T-helper 22 cell (primary cell): ENCODE results near the gene ARHGAP5.
A peak's percentile ranks its signal among the peaks of the same experiment; 100 is the strongest.

Experiments used
- DNase-seq: peaks from one replicate; pipeline ENCODE4 v3.0.0-alpha.2; 2020; ENCODE audit warnings: low read depth

Gene ARHGAP5

DNA sequence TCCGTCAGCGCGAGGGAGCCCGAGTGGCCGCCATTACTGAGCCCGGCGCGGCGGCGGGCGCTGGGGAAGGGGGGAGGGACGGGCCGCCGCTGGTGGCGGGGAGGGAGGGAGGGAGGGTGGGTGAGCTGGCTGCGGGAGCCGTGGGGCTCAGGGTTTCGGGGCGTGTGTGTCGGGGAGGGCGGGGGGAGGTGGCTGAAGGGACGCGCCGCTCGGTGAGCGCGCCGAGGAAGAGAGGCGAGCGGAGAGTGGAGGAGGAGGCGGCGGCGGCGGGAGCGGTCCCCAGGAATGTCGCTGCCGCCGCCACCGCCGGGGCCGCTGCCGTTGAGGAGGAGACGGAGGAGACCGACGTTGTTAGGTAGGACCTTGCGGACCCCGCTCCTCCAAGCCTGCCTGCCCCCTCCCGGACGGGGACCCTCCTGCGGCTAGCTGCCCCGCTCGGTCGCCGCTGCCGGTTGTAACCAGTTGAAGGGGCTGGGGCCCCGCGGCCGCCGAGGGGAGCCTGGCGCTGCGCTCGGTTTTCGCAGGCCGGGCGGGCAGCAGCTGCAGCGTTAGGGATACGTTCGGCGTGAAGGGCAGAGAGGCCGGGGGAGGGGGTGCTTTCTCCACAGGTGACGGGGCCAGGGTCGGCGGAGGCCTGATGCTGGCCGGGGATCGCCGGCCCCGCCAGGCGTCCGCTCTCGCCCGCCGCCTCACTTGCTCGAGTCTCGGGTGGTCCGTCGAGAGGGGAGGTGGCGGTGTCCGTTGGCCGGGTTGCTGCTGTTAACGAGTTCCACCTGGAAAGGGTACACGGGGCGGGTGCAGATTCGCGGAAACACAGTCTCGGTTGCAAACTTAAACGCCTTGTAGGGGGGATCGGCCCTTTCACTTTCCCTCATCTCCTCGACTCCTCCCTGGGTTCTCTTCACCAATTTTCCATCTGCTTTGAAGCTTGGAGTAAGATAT, at the start of gene ARHGAP5:
Gene ARHGAP5, plus strand, starts transcription at position 224 of the 942 bp plus-strand sequence. CDS start 13,366 bp downstream, outside the sequence.
- peak; percentile 71 for DNase-seq

DNA sequence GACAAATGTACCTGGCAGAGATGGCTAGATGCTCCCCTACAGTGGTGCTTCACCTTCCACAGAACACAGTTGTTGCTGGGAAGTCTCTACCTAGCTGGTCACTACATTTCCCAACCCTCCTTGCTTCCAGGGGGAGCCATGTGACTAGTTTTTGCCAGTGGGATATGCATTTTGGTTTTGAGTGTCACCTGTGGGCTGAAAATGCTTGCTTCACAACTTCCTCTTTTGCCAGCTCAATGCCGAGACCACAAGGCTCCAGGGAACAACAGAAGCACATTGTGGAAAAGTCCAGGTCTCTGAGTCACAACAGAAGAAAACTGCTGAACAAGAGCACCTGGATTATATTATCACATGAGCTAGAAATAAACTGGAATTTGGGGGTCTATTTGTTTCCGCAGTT, 48.5 kb upstream of the ARHGAP5 start:
- no peak for DNase-seq

- DNase-seq, result no peak
Measured at GRCh38 chr14:32033543-32033942, 43.6 kb upstream of the ARHGAP5 start.

- DNase-seq, result no peak
Measured at GRCh38 chr14:32038876-32039275, 38.2 kb upstream of the ARHGAP5 start.

- no peak for DNase-seq
Measured at GRCh38 chr14:32039401-32040030, 37.6 kb upstream of the ARHGAP5 start.

GRCh38 chr14:32043624-32044023, 33.5 kb upstream of the ARHGAP5 start:
- DNase-seq, result no peak

GRCh38 chr14:32044454-32044853, 32.6 kb upstream of the ARHGAP5 start:
- no peak for DNase-seq

DNA sequence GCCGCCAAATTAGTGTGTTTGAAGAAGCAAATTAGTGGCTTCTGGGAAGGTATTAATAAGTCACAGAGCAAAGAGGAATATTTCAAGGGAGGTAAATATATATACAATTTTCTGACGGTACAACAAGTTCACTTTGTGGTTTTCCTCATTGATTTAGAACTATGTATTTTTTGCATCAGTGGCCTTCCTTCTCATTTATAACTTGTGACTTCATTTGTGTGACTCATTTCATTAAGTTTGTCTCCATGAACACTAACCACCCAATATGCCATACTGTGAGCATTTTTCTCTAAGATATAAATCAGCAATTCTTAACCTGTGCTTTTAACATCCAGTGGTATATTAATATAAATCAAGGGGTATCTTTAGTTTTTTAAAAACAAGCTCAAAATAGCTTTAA, 29.3 kb upstream of the ARHGAP5 start:
- DNase-seq, result no peak

- DNase-seq, result no peak
Measured at GRCh38 chr14:32049361-32050088, 27.6 kb upstream of the ARHGAP5 start.

DNA sequence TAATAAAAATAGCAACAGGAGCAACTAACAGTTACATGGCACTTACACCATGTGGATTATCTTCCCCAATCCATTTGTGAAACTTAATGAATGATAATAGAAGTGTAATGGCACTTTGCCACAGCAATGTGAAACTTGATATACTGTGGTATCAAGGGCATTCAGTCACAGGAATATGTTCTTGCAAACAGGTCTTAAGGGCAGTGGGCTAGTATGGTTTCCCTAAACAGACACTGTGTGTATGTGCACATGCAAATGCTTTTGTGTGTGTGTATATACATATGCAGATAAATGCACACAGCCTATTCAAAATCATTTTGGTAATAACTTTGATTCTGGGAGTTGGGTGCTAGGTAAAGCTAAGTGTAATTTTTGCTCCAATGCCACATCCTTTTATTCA, 26.2 kb upstream of the ARHGAP5 start:
- DNase-seq, result no peak

DNA sequence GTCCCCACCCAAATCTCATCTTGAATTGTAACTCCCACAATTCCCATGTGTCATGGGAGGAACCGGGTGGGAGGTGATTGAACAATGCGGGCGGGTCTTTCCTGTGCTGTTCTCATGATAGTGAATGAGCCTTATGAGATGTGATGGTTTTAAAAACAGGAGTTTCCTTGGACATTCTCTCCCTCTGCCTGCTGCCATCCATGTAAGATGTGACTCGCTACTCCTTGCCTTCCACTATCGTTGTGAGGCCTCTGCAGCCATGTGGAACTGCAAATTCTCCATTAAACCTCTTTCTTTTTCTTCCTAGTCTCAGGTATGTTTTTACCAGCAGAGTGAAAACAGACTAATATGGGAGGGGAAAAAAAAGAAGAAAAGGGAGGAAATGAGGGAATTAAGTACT, 22.6 kb upstream of the ARHGAP5 start:
- DNase-seq, result no peak

DNA sequence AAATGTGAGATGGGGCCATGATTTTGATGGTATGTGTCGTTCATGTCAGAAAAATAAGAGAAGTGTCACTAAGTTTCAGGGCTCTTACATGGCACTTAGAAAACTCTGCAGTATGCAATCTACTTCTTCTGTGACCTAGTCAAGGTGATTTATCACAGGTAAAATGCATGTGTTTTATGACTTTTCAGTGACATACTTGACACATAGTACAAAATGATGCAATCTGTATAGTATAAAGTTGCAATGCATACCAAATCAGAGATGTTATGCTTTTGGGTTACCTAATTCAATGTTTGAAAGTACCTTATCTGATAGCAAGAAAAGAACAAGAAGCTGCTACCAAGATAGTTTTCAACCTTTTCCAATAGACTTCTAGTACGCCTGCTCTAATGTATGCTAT, 21.9 kb upstream of the ARHGAP5 start:
- no peak for DNase-seq

DNA sequence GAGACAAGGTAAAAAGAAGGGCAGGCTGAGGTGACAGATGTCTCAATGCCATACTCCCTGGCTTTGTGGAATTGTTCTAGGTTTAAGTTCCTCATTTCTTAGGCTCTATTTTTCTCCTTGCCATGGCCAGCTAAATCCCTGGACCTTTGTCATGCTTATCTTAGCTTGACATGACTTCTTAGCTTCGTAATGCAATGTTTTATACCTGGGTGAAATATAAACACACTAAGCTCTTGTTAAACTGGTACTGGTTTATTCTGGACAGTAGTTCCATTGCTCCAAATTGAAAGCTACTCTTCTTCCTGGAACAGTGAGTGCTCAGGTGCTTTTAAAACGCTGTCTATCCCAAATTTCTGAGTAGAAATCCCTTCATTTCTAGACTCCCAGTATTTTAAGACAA, 17.4 kb upstream of the ARHGAP5 start:
- DNase-seq, result no peak

DNA sequence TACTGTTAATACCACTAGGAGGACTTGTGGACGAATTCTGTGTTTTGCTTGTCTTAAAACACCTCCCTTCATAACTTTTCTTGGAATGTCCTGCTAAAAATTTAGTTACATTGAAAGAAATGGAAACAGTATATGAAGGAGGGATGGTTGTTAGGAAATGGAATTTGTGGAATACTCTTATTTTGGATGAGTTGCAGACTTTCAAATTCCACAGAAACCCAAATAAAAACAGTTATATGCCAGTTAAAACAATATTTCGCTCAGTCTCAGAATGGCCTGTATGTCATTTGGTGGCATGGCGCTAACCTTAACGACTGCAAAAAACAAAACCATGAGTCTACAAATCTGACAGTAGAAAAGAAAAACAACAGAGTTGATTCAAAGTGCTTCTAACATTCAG, 12.2 kb upstream of the ARHGAP5 start:
- no peak for DNase-seq

- no peak for DNase-seq
Measured at GRCh38 chr14:32068708-32069107, 8.4 kb upstream of the ARHGAP5 start.

GRCh38 chr14:32070282-32070681, 6.8 kb upstream of the ARHGAP5 start:
- no peak for DNase-seq

DNA sequence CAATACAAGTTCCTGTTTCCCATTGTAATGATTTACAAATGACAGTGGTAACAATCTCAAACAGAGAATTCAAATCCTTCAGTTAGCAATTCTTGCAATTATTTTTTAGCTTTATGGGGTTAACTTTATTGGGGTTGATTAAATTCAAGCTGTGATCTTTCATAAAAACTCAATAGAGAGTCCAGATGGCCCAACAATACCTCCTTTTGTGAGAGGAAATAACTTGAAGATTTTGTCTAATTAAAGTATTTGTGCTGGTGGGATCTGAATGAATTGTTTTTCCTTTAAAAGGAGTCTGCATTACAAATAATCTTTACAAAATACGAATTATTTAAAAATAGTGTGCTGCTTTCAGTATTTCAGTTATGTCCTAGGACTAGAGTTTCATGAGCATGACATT, 4.4 kb upstream of the ARHGAP5 start:
- no peak for DNase-seq

DNA sequence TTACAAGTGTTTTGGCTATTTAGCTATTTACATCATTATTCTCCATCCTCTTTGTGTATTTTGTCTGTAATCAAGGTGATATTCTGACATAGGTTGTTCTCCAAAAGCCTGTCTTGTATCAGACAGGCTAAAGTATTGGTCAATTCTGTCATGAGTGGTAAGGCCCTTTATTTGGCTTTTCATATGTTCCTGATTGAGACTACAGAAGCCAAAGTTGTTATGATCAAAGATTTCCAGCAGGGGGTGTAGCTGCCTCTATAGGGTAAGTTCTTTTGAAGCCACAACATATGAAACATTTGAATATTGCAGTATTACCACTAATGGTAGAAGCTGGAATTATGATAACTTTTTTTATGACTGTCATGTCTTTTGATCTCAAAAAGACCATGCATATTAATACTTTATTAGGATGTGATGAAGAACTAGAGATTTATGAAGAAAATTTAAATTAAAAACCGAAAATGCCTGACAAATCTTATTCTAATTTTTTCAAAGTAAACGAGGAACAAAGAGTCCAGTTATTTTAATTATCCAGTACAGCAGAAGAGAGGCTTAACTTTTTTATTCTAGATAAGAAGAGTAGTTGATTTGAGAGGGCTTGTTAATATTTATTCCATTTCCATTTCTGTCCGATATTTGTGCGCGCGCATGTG, 3.4 kb upstream of the ARHGAP5 start:
- DNase-seq, result peak; percentile 11

DNA sequence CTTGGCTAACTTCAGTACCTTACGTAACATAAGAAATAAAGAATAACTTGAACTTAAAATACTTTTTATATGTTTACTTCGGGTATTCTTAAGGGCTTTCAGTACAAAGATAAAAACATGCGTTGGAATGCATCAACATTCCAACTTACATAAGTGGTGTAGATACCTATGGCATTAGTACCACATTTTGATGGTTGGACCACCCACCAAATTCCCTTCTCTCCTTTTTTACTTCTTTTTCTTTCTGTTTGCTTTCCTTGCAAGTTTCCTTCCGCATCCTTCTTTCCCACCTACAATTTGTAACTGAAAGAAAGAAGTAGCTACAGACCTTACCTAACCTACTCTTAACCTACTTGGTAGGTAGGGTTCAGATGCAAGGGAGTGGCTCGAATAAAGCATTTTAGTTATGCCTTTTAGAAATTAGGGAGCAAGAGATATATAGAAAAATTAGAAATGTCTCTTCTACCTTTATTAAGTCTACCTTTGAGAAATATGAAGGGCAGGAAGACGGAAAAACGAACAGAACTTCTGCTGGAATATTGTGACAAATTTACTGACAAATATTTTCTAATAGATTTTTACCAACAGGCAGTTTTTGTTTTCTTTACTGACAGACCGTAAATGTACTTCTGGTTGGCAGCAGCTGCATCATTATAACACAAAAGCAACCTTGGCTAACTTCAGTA, 2.1 kb upstream of the ARHGAP5 start:
- no peak for DNase-seq

DNA sequence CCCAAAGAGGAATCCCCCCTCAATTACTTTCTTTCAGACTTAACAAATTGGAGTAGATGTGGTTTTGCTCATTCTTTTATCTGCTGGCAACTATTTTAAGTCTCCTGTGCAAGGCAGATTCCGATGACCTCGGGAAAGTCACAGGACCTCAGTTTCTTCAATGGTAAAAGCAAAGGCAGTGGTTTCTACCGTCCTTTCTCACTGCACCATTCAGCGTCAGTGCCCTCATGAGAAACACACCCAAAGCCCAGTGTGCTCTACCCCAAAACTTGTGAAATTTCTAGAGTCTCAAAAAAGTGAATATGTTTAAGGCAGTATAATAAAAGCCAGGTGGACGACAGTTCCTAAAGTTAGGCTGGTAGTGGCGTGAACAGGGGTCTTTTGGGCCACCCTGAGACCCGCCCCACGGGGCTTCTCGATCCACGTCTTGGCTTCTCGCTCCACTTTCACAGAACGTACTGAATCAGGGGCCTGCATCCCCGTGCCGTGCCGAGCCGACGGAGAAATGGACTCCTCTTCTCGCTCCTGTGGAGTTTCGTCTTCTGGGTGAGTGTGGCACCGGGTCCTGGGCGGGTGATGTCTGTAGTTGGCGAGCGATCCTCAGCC, 1.3 kb upstream of the ARHGAP5 start:
- no peak for DNase-seq
